ENCODE measurements around the gene MRPL9. TPM values are rescaled to one million over a fixed set of nuclear protein-coding genes. Genes with fewer than 3 reads are reported as not detected.
"Not testable (repeated sequence)": the region's sequence is repeated elsewhere in the genome, so short reads cannot be mapped to it uniquely, and the experiment has no call there.

MRPL9 gene
- total RNA-seq, 3 donors from 2014 or later = 46.5 to 51.2 (median 50.9) TPM

DNA sequence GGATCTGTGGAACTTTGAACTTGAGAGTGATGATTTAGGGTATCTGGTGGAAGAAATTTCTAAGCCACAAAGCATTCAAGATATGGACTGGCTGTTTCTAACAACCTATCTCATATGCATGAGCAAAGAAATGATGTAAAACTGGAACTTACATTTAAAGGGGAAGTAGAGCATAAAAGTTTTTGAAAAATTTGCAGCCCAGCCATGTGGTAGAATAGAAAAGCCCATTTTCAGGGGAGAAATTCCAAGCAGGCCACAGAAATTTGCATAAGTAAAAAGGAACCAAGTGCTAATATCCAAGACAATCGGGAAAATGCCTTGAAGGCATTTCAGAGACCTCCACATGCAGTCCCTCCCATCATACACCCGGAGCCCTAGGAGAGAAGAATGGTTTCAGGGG, 26.3 kb downstream of the MRPL9 start:
- no peaks in the 10 kb centered on the region for H3K4me1 ChIP-seq (ENCODE audit: low read depth)
- H3K4me3 ChIP-seq = no peak overlapping the region
- TF ChIP-seq, protein P1, sequence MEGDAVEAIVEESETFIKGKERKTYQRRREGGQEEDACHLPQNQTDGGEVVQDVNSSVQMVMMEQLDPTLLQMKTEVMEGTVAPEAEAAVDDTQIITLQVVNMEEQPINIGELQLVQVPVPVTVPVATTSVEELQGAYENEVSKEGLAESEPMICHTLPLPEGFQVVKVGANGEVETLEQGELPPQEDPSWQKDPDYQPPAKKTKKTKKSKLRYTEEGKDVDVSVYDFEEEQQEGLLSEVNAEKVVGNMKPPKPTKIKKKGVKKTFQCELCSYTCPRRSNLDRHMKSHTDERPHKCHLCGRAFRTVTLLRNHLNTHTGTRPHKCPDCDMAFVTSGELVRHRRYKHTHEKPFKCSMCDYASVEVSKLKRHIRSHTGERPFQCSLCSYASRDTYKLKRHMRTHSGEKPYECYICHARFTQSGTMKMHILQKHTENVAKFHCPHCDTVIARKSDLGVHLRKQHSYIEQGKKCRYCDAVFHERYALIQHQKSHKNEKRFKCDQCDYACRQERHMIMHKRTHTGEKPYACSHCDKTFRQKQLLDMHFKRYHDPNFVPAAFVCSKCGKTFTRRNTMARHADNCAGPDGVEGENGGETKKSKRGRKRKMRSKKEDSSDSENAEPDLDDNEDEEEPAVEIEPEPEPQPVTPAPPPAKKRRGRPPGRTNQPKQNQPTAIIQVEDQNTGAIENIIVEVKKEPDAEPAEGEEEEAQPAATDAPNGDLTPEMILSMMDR (IDR thresholded peaks at IDR 0.05) = no peak
- H3K9me3 ChIP-seq = peaks cover 13% of the 10 kb centered on the region
- DNase-seq (no peak), ATAC-seq (no peak)
- H3K36me3 ChIP-seq (ENCODE audit: low read depth) = no peaks in the 10 kb centered on the region
- intact Hi-C loops (cut with DNase I, micrococcal nuclease) = loop anchor here (5.0 to 10.0 kb wide), 3 partner anchors 45 to 202 kb away; no protein-coding TSS in a partner anchor

DNA sequence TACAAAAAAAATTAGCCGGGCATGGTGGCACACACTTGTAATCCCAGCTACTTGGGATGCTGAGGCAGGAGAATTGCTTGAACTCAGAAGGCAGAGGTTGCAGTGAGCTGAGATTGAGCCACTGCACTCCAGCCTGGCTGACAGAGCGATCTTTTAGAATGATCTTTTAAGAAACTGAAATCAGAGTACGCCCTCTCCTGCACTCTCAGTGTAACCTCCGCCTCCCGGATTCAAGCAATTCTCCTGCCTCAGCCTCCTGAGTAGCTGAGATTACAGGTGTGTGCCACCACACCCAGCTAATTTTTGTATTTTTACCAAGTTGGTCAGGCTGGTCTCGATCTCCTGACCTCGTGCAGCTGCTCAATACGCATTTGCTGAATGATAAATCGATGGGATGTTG, 29.3 kb downstream of the MRPL9 start:
- H3K4me3 ChIP-seq; DNase-seq; ATAC-seq; H3K4me1 ChIP-seq (ENCODE audit: low read depth); H3K36me3 ChIP-seq (ENCODE audit: low read depth): not testable (repeated sequence)
- intact Hi-C loops (cut with DNase I, micrococcal nuclease) = loop anchor here (10.0 kb wide), 2 partner anchors 139 to 199 kb away; no protein-coding TSS in a partner anchor
- peaks cover 13% of the 10 kb centered on the region for H3K9me3 ChIP-seq

DNA sequence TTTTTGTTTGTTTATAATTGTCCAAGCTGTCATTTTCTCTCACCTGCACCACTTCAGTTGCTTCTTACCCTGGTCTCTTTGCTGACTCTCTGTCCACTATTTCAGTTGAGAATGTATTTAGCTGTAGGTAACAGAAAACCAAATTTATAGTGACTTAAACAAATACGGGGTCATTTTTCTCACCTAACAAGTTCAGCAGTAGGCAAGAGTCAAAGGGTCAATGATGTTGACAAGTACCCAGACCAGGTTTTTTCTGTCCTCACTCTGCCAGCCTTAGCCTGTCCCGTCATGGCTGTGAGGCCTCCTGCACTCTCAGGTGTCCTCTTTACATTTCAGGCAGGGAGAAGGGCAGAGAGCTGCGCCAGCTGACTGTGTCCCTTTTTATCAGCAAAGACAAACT, 30.2 kb downstream of the MRPL9 start:
- intact Hi-C loops (cut with DNase I, micrococcal nuclease) = loop anchor here (10.0 kb wide), 2 partner anchors 138 to 198 kb away; no protein-coding TSS in a partner anchor
- TF ChIP-seq, protein P1 (IDR thresholded peaks at IDR 0.05) = no peak
- ATAC-seq = no peak

DNA sequence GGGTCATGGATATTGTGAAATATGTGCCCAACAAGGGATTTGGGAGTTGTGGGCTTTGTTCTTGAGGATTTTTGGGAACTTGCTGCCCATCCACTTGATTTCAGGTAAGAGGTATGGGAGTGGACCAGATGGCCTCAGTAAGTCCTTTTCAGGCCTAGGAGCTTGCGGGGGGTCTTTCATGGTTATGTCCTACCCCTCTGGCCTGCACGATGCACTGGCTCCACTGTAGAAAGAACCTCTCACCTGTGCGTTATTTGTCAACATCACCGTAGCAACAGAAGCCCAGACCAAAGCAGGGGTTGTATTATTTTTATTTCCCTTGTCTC, 33.4 kb downstream of the MRPL9 start:
- peak; percentile 2 for ATAC-seq
- H3K4me1 ChIP-seq (ENCODE audit: low read depth) = peaks cover 24% of the 10 kb centered on the region
- TF ChIP-seq, protein P1 (IDR thresholded peaks at IDR 0.05) = no peak
- H3K4me3 ChIP-seq = no peak overlapping the region
- intact Hi-C loops (cut with DNase I, micrococcal nuclease) = loop anchor here (10.0 kb wide), 2 partner anchors 135 to 195 kb away; no protein-coding TSS in a partner anchor
- no peak for DNase-seq
- H3K36me3 ChIP-seq (ENCODE audit: low read depth) = no peaks in the 10 kb centered on the region
- no peaks in the 10 kb centered on the region for H3K9me3 ChIP-seq

More for the DNA sequence above, 30.2 kb downstream of the MRPL9 start:
- DNase-seq = no peak
- H3K9me3 ChIP-seq = peaks cover 12% of the 10 kb centered on the region
- H3K4me3 ChIP-seq = no peak overlapping the region
- H3K36me3 ChIP-seq (ENCODE audit: low read depth) = no peaks in the 10 kb centered on the region
- H3K4me1 ChIP-seq (ENCODE audit: low read depth) = peaks cover 10% of the 10 kb centered on the region

DNA sequence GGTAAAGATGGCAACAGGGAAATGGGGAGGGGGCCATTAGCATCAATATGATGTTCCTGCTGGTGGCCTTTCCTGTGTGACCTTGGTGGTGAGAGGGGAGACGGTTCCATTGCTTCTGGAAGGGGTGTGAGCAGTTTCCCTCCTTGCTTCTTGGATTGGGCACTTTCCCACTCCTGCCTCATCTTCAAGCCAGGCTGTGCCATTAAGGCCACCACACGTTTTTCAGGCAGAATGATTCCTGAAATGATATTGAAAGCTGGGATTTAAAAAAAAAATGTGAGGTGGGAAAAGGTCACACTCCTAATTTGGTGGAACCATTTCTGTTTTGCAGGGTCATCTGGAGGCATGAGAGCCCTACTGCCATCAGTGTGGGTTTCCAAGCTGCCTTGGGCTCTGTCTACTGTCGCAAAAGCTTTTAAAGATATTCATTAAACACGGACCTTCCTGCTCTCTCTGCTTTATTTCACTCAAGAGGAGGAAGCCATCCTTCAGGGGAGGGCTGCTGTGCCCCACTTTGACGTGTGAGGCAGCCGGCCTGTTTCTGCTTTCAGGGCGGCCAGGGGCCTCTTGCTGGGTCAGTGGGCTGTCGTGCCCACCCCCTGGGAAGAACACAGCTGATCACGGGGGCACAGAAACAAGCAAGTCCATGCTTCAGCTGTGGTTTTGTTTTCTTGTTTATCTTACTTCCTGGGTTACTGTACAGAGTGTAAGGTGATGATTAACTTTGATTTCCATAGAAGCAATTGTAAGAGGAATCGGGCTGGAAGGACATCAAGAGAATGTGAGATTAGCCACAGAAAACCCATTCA, 33.9 kb downstream of the MRPL9 start:
- Histone ChIP-seq H3K4me1 (ENCODE audit: low read depth) (peaks cover 24% of the 10 kb centered on the region), H3K36me3 (ENCODE audit: low read depth) (no peaks in the 10 kb centered on the region), H3K9me3 (no peaks in the 10 kb centered on the region), H3K4me3 (no peak overlapping the region)
- TF ChIP-seq, protein P1 (IDR thresholded peaks at IDR 0.05) = no peak
- DNase-seq = peak in 1 of 3 donors; percentile 50
- intact Hi-C loops (cut with DNase I, micrococcal nuclease) = no loop called here
- peak; percentile 83 for ATAC-seq
